GM13976 (cell line): Measurements from ENCODE around the gene HIVEP2.

Source experiments
- DNase-seq: peaks from one replicate; pipeline ENCODE4 v3.0.0; 2012; ENCODE audit warnings: low spot score
- in situ Hi-C: fragments of 300-500 bp; cut with MboI; formaldehyde crosslinking; loops from one replicate; pipeline ENCODE4 v1.12.0; 2022; ENCODE audit warnings: low sequenced_read_pairs, mixed read lengths, inconsistent platforms; ENCODE audit not compliant: unreplicated experiment
- TF ChIP-seq, protein P1 (sequence below): IDR thresholded peaks from 2 replicates; pipeline ENCODE4 v1.5.1; 2012; ENCODE audit warnings: borderline replicate concordance, mild to moderate bottlenecking; ENCODE audit not compliant: insufficient read depth; ENCODE audit errors: extremely low read depth, missing control alignments, control extremely low read depth

HIVEP2 gene

DNA sequence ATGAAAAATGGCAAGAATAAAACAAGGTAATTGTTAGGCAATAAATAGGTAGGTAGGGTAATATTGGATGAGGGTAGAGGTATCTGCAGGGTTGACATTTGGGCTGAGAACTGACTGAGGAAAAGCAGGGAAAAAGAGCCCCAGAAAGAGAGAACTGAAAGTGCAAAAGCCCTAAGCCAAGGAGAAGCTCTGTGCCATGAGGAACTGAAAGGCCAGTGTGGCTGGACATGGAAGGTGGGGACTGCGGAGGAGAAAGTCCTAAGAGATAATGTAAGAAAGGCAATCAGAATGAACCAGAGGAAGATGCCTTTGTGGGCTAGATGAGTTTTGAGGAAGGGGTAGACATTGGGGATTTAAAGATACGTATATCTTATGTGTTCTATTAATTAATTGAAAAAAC, 9.9 kb upstream of the HIVEP2 start:
- in situ Hi-C loops, result loop anchor here (25.0 kb wide), 1 partner anchor 393 kb away; no protein-coding TSS in a partner anchor
- DNase-seq, result no peak

DNA sequence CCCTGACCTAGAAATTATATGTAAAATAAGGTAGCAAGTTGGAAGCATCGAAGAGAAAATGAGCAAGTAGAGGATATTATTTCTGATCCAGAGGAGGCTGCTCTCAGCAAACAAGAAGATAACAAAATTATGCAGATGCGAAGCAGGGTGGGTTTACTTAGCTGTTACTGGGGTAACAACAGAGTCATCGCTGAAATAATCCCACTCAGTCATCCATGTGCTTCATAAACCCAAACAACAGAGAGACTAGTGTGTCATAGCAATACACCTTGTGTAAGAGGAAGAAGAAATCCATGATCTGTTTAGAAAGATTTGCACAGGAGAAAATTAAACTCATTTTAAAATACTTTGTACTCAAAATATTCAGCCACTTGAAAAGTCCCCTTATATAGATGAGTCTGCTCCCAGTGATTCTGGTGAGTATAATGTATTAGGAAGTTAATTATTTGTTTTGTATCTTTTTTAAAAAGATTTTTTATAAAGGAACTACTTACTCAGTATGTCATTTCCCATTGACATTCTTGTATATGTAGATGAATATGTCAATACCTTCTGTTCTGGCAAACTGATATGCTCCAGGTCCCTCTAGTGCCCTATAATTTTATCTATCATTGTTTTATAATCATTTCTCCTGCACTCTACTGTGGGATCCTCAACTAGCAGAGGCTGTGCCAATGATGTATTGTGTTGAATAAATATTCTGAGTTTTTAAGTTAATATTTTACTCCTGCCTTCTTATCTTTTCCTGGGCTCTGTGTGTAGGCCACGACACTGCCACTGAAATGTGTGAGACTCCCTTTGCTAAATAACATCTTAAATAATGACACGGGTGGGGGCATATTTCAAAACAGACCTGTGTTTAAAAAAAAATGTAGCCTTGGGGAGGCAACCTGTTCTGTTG, 8.6 kb upstream of the HIVEP2 start:
- in situ Hi-C loops, result loop anchor here (25.0 kb wide), 1 partner anchor 391 kb away; no protein-coding TSS in a partner anchor
- DNase-seq, result no peak
- TF ChIP-seq, protein P1, sequence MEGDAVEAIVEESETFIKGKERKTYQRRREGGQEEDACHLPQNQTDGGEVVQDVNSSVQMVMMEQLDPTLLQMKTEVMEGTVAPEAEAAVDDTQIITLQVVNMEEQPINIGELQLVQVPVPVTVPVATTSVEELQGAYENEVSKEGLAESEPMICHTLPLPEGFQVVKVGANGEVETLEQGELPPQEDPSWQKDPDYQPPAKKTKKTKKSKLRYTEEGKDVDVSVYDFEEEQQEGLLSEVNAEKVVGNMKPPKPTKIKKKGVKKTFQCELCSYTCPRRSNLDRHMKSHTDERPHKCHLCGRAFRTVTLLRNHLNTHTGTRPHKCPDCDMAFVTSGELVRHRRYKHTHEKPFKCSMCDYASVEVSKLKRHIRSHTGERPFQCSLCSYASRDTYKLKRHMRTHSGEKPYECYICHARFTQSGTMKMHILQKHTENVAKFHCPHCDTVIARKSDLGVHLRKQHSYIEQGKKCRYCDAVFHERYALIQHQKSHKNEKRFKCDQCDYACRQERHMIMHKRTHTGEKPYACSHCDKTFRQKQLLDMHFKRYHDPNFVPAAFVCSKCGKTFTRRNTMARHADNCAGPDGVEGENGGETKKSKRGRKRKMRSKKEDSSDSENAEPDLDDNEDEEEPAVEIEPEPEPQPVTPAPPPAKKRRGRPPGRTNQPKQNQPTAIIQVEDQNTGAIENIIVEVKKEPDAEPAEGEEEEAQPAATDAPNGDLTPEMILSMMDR, result no peak

More for the DNA sequence above, 9.9 kb upstream of the HIVEP2 start:
- TF ChIP-seq, protein P1, result no peak

DNA sequence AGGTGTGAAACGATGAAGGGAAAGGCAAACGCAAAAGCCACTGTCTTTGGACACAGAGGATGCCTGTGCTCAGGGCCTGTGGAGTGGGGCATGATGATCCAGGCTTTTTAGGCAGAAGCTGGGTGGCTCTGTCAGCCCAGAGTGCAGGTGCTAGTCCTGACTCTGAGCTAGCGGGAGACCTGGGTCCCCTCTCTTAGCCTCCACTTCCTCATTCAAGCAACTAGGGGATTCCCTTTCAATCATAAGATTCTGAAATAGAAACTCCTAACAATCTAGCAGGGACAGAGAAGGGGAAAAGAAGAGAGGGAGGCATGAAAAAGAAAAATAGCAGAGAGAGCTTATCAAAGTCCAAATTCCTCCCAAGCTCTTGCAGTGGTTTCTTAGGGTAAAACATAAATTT, 7.6 kb upstream of the HIVEP2 start:
- peak; percentile 51 for DNase-seq
- in situ Hi-C loops, result loop anchor here (25.0 kb wide), 1 partner anchor 390 kb away; no protein-coding TSS in a partner anchor
- TF ChIP-seq, protein P1, result no peak

DNA sequence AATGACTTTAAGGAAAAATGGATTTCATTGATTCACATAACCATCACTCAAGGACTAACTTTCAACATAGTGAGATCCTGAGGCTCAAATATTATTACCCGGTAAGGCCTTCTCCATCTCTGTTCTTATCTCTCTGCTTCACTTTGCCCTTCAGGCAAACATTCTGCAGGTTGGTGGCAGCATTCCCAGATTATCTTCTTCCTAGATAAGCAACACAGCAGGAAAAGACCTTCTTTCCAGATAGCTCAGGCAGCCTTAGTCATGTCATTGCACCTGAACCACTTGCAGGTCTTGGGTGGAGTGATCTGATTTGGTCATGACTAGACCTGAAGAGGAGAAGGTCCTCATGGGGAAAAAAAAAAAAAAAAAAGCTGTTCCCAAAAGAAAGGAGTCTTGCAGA, 5.3 kb upstream of the HIVEP2 start:
- no peak for DNase-seq
- TF ChIP-seq, protein P1, result no peak
- in situ Hi-C loops, result loop anchor here (25.0 kb wide), 1 partner anchor 388 kb away; no protein-coding TSS in a partner anchor

DNA sequence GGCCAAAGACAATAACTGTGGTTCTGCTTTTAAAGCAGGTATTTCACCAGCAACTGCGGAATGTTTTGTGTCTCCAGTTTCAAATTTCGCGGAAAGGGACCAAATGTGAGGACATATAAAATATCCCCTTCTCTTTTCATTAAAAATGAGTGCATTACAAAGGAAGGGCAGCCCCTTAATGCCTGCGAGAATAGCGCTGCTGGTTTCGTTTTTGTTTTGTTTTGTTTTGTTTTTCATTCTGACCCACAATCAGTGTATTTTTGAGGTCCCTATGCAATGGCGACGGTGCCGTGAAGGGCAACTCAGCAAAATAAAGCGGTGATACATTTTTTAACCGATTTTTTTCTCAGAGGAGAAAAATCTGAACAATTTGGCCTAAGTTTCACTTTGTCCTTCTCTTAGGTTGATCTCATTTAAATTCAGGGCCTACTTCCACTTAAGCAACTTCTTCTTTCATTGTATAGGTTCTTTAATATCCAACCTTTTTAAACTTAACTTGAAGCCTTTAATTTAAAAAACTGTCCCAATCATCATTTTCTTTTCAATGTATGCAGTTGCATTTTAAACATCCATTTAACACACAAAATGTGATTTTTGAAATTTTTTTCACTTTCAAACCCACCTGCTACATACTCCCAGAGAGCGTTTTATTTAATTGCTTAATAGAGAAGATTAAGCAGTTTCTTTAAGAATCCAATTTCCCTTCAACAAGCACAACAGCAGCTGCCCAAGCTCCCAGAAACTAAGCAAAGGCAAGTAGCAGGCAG, 2.9 kb upstream of the HIVEP2 start:
- peak; percentile 58 for DNase-seq
- in situ Hi-C loops, result loop anchor here (10.0 kb wide), 1 partner anchor 253 kb away; no protein-coding TSS in a partner anchor
- TF ChIP-seq, protein P1, result no peak
